Esophagus squamous epithelium (tissue), 4 donors: Measurements from ENCODE around the gene SEMG2.

Experiments
- CTCF ChIP-seq, 6 experiments: fragments of 450-650 bp in 4 of 6; fragments of 200-600 bp in 2 of 6; sonication (generic) in 2 of 6; IDR thresholded peaks; one replicate each; pipeline ENCODE4 v1.5.1; 2016 to 2019; ENCODE audit warnings: antibody characterized with exemption in 6 of 6, mild to moderate bottlenecking in 4 of 6, moderate library complexity in 4 of 6
- POLR2A ChIP-seq, 4 donors: fragments of 450-650 bp; IDR thresholded peaks; one replicate each; pipeline ENCODE4 v1.6.1; 2017; ENCODE audit warnings: antibody characterized with exemption in 4 of 4, mild to moderate bottlenecking in 4 of 4, moderate library complexity in 3 of 4

GRCh38 chr20:45189067-45189609, 32.0 kb upstream of the SEMG2 start:
- TF ChIP-seq CTCF (IDR thresholded peaks at IDR 0.05) (no peak), POLR2A (IDR thresholded peaks at IDR 0.05) (no peak)
